K562 (cell line): Measurements from ENCODE around the gene ALG9. TPM values are rescaled to one million over a fixed set of nuclear protein-coding genes. Genes with fewer than 3 reads are reported as not detected.

Experiments
- ATAC-seq: fragments of 200-7000 bp; cut with Tn5 transposase; 3 replicates; pipeline ENCODE4 v1.9.1; 2020; ENCODE audit warnings: moderate library complexity
- BruUV-seq: library from RNA; stranded (reverse); fragments of 400-500 nt; replicated peaks from 2 replicates; lab custom pipeline; 2021; lab: Mats Ljungman, UMichigan
- CTCF ChIA-PET: fragments of 300-600 bp; formaldehyde crosslinking; extraction: SDS; loops from one replicate; lab custom pipeline; 2021; ENCODE audit warnings: low intra/inter-chr PET ratio; lab: Yijun Ruan, JAX
- POLR2A ChIA-PET: fragments of 300-600, 350-650 bp; sonication (Branson Sonifier 250); formaldehyde crosslinking; extraction: SDS; loops from one replicate; lab custom pipeline; 2021; ENCODE audit warnings: antibody characterized with exemption, inconsistent platforms; lab: Yijun Ruan, JAX
- DNase-seq, 4 experiments: peaks; one replicate each; pipeline versions ENCODE4 v3.0.0 to v3.0.0-alpha.2; 2011 to 2018; ENCODE audit warnings: low spot score in 3 of 4, mixed read lengths in 3 of 4; ENCODE audit errors: extremely low read depth in 1 of 4
- FAIRE-seq: peaks from 2 replicates; lab custom pipeline; 2011; peaks lifted over from hg19 to GRCh38; lab: Jason Lieb, UNC
- H2AFZ ChIP-seq: 2 replicates; pipeline ENCODE4 v1.6.0; 2011; ENCODE audit warnings: low read depth, low read length, control low read depth, inconsistent platforms
- H3K27ac ChIP-seq: fragments of 200-600 bp; 3 replicates; pipeline ENCODE4 v1.8.0; 2011; ENCODE audit warnings: low read depth, mild to moderate bottlenecking, control low read depth, inconsistent platforms, low read length, moderate library complexity, mixed read lengths; ENCODE audit errors: extremely low read depth
- H3K27me3 ChIP-seq, 2 experiments: fragments of 300-600 bp in 1 of 2; 2 replicates in 1 of 2; 3 replicates in 1 of 2; pipeline versions ENCODE4 v1.6.0 to v1.8.0; 2011; ENCODE audit warnings: inconsistent platforms in 2 of 2, low read length in 2 of 2, mild to moderate bottlenecking in 1 of 2, mixed read lengths in 1 of 2, moderate library complexity in 1 of 2; ENCODE audit not compliant: control insufficient read depth in 2 of 2, insufficient read depth in 2 of 2
- H3K36me3 ChIP-seq: fragments of 300-600 bp; 3 replicates; pipeline ENCODE4 v1.8.0; 2011; ENCODE audit warnings: mild to moderate bottlenecking, low read length, inconsistent platforms; ENCODE audit not compliant: control insufficient read depth, insufficient read depth
- H3K4me1 ChIP-seq, 2 experiments: fragments of 200-600 bp in 1 of 2; replicated peaks in 1 of 2; 2 replicates in 1 of 2; 3 replicates in 1 of 2; pipeline versions ENCODE4 v1.5.1 to v1.8.0; 2011; ENCODE audit warnings: inconsistent platforms in 2 of 2, low read length in 2 of 2, mild to moderate bottlenecking in 1 of 2, mixed read lengths in 1 of 2, moderate library complexity in 1 of 2; ENCODE audit not compliant: control insufficient read depth in 2 of 2, insufficient read depth in 2 of 2
- H3K4me2 ChIP-seq: 2 replicates; pipeline ENCODE4 v1.6.1; 2011; ENCODE audit warnings: low read length, control low read depth, inconsistent platforms, mixed read lengths; ENCODE audit not compliant: insufficient read depth
- H3K4me3 ChIP-seq: fragments of 200-600 bp; sonication (generic), shearing (Covaris generic); 2 replicates; pipeline ENCODE4 v1.5.1; 2016; ENCODE audit warnings: control low read depth, inconsistent platforms
- H3K79me2 ChIP-seq: fragments of 200-600 bp; 3 replicates; pipeline ENCODE4 v1.8.0; 2011; ENCODE audit warnings: low read length, inconsistent platforms; ENCODE audit not compliant: control insufficient read depth, insufficient read depth
- H3K9ac ChIP-seq, 2 experiments: 2 replicates each; pipeline versions ENCODE4 v1.6.0 to v1.6.1; 2011; ENCODE audit warnings: low read depth in 2 of 2, low read length in 2 of 2, control low read depth in 1 of 2, inconsistent platforms in 1 of 2, mild to moderate bottlenecking in 1 of 2, mixed read lengths in 1 of 2; ENCODE audit not compliant: insufficient read depth in 1 of 2
- H3K9me1 ChIP-seq: one replicate; pipeline ENCODE4 v1.6.0; 2011; ENCODE audit warnings: inconsistent platforms, mild to moderate bottlenecking, low read length, moderate library complexity; ENCODE audit not compliant: control insufficient read depth, insufficient read depth
- H3K9me3 ChIP-seq: replicated peaks from 2 replicates; pipeline ENCODE4 v1.5.1; 2011; ENCODE audit warnings: low read depth, low read length, inconsistent platforms; ENCODE audit not compliant: control insufficient read depth, insufficient read depth
- H4K20me1 ChIP-seq: replicated peaks from 2 replicates; pipeline ENCODE4 v1.6.1; 2011; ENCODE audit warnings: low read length, inconsistent platforms, mixed read lengths; ENCODE audit not compliant: control insufficient read depth, insufficient read depth
- ARID2 ChIP-seq: fragments of 450-650 bp; IDR thresholded peaks from 2 replicates; pipeline ENCODE4 v1.6.1; 2017; ENCODE audit warnings: antibody characterized with exemption, mild to moderate bottlenecking
- BRCA1 ChIP-seq, 2 experiments: fragments of 450-650 bp in 1 of 2; sonication (generic) in 1 of 2; formaldehyde crosslinking in 1 of 2; IDR thresholded peaks; 2 replicates each; pipeline versions ENCODE4 v1.5.0 to v1.6.1; 2017 to 2020; ENCODE audit warnings: mild to moderate bottlenecking in 1 of 2, missing genetic modification reagents in 1 of 2
- CC2D1A ChIP-seq: fragments of 450-650 bp; IDR thresholded peaks from 2 replicates; pipeline ENCODE4 v1.6.1; 2017; ENCODE audit warnings: mild to moderate bottlenecking
- GATAD2A ChIP-seq: fragments of 450-650 bp; IDR thresholded peaks from 2 replicates; pipeline ENCODE4 v1.6.1; 2017
- HDGF ChIP-seq: fragments of 450-650 bp; IDR thresholded peaks from 2 replicates; pipeline ENCODE4 v1.6.1; 2016
- PTTG1 ChIP-seq: fragments of 450-650 bp; IDR thresholded peaks from 2 replicates; pipeline ENCODE4 v1.6.1; 2016; ENCODE audit warnings: low read depth, mild to moderate bottlenecking, missing genetic modification characterization, missing compliant biosample characterization
- SLC30A9 ChIP-seq: fragments of 250-450 bp; sonication (Bioruptor Pico); IDR thresholded peaks from 2 replicates; pipeline ENCODE4 v1.8.0; 2022; ENCODE audit warnings: mild to moderate bottlenecking, moderate library complexity
- SRSF3 ChIP-seq: fragments of 200-400 bp; formaldehyde crosslinking; IDR thresholded peaks from 2 replicates; pipeline ENCODE4 v1.6.1; 2016; ENCODE audit warnings: mild to moderate bottlenecking, low read length, moderate library complexity; ENCODE audit not compliant: insufficient read depth
- TFAM ChIP-seq: fragments of 250-450 bp; sonication (Bioruptor Pico); conservative IDR thresholded peaks from 2 replicates; pipeline ENCODE4 v1.5.0; 2021; ENCODE audit warnings: mild to moderate bottlenecking, moderate library complexity
- ZFPM2 ChIP-seq: fragments of 250-450 bp; sonication (Bioruptor Pico); IDR thresholded peaks from 2 replicates; pipeline ENCODE4 v1.5.1; 2022; ENCODE audit warnings: mild to moderate bottlenecking
- WGBS: fragments of 100-300 bp; shearing (Covaris generic); methylation state at CpG from one replicate; pipeline ENCODE4 v1.1.6; 2016; ENCODE audit warnings: low coverage, mixed read lengths; ENCODE audit not compliant: insufficient coverage; ENCODE audit errors: missing lambda C conversion rate; 5-methylcytosine and 5-hydroxymethylcytosine counted together
- in situ Hi-C: fragments of 300-500 bp; cut with MboI; formaldehyde crosslinking; loops from 4 replicates; pipeline ENCODE4 v1.15.0; 2018; ENCODE audit warnings: inconsistent platforms, mixed read lengths
- intact Hi-C: fragments of 100-400 bp; cut with micrococcal nuclease; formaldehyde crosslinking; loops from 2 replicates; pipeline ENCODE4 v1.14.2; 2022
- polyA plus RNA-seq, 8 experiments: library from polyadenylated mRNA; depleted of rRNA in 4 of 8; stranded (reverse) in 5 of 8; unstranded in 3 of 8; fragments of >200 nt; fragmentation: Nextera tagmentation in 2 of 8; fragmentation: Illumina TruSeq in 1 of 8; extraction: Ambion mirVana in 2 of 8; extraction: Trizol in 1 of 8; gene quantifications; 2 replicates each; pipeline versions ENCODE4 v1.2.1 to v1.2.3, GENCODE V29; 2011 to 2014; ENCODE audit warnings: inconsistent platforms in 1 of 8, missing spikeins in 1 of 8
- total RNA-seq, 7 experiments: library from RNA; depleted of rRNA in 6 of 7; stranded (reverse); fragments of >200 nt in 6 of 7; fragmentation: Illumina TruSeq in 2 of 7; extraction: Trizol in 2 of 7; gene quantifications; 2 replicates each; pipeline versions ENCODE4 v1.2.1 to v1.2.3, GENCODE V29; 2011 to 2021; ENCODE audit warnings: low replicate concordance in 1 of 7
- TF ChIP-seq, protein P1 (sequence below): fragments of 250-450 bp; sonication (Bioruptor Pico); IDR thresholded peaks from 2 replicates; pipeline ENCODE4 v1.5.0; 2022; ENCODE audit warnings: mild to moderate bottlenecking
- TF ChIP-seq, protein P2 (sequence below), 2 experiments: fragments of 450-650 bp in 1 of 2; sonication (generic) in 1 of 2; formaldehyde crosslinking in 1 of 2; IDR thresholded peaks in 1 of 2; conservative IDR thresholded peaks in 1 of 2; 2 replicates each; pipeline versions ENCODE4 v1.6.1 to v1.8.1; 2016 to 2023; ENCODE audit warnings: mild to moderate bottlenecking in 2 of 2, moderate library complexity in 2 of 2, inconsistent platforms in 1 of 2, missing genetic modification reagents in 1 of 2

Gene ALG9
- total and polyA plus RNA-seq, 9 of the 15 experiments (the other 6 are each of a cell fraction or from before 2014, with no cell fraction given): 11.5 to 40.5 (median 24.9) TPM

- H2AFZ ChIP-seq: no peak overlapping the region
- no peak overlapping the region for H3K4me2 ChIP-seq
- H3K27ac ChIP-seq: no peak overlapping the region
- no TSS peak for BruUV-seq
- ChIA-PET POLR2A (interaction anchor here (1.8 kb wide), 1 partner anchor 11 kb away, joined by 4 read pairs; no protein-coding TSS in a partner anchor), CTCF (no interaction called here)
- no peaks in the 10 kb centered on the region for H3K9me1 ChIP-seq
- no peak overlapping the region for H3K4me3 ChIP-seq
- no peak for DNase-seq
- H3K9ac ChIP-seq: no peak overlapping the region
- no peaks in the 10 kb centered on the region for H3K27me3 ChIP-seq
- WGBS: 63% methylated on average over 2 of the region's 2 CpGs
- in situ Hi-C loops: loop anchor here (10.0 kb wide), 1 partner anchor 391 kb away; no protein-coding TSS in a partner anchor
- no peaks in the 10 kb centered on the region for H4K20me1 ChIP-seq
- intact Hi-C loops: no loop called here
- peaks cover 43% of the 10 kb centered on the region for H3K36me3 ChIP-seq
- peaks cover 0 to 3% of the 10 kb centered on the region in 2 experiments; a peak in 2 of 5 replicates for H3K4me1 ChIP-seq
- no peak for TF ChIP-seq ZFPM2 (CRISPR knock-in tag)
- TF ChIP-seq, all 486 proteins: peak for 0
- ATAC-seq (no peak), FAIRE-seq (no peak)
- H3K79me2 ChIP-seq: no peaks in the 10 kb centered on the region
- no peaks in the 10 kb centered on the region for H3K9me3 ChIP-seq
Observed at GRCh38 chr11:111846063-111846462, 25.3 kb downstream of the ALG9 start.

DNA sequence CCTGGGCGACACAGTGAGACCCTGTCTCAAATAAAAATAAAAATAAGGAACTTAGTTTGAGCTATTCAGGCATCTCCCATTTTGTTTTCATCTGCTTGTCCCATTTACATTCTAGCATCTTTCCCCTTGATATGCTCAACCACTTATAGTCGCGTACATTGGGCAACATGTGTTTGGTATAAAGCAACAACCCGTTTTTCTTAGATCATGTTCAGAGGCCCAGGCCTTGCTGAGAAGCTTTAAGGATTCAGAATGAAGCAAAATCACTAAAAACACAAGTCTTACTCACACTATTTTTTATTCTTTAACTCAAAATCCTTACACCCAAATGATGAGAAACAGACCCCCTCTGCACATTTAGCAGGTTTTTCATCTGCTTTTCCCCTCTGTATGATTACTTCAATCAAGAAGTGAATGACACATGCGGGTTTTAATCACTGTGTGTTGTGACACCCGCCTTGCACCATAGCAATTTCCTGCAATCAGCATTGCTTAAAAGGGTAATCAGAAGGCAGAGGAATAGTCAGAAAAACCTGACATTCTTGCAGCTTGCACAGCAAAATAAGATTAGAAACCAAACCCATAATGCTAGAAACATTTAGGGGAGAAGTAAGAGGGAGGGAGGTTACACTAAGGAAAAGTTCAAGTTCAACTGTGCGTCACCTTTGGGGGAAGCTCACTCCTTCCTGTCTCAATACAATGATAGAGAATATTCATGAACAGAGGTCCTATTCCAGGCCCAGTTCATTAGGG, 25.9 kb downstream of the ALG9 start:
- in situ Hi-C loops: loop anchor here (10.0 kb wide), 1 partner anchor 391 kb away; no protein-coding TSS in a partner anchor
- POLR2A ChIA-PET: interaction anchor here (0.9 to 1.8 kb wide), 3 partner anchors 11 to 79 kb away, joined by 3 to 4 read pairs (median 4); partner anchors contain the start of gene PPP2R1B
- ATAC-seq (no peak), FAIRE-seq (no peak), DNase-seq (no peak)
- Histone ChIP-seq H3K4me3 (no peak overlapping the region), H3K9me1 (no peaks in the 10 kb centered on the region), H3K9ac (no peak overlapping the region), H2AFZ (no peak overlapping the region), H3K4me2 (no peak overlapping the region), H3K9me3 (no peaks in the 10 kb centered on the region), H3K36me3 (peaks cover 38% of the 10 kb centered on the region), H3K27ac (no peak overlapping the region), H4K20me1 (no peaks in the 10 kb centered on the region), H3K4me1 (peaks cover 0 to 3% of the 10 kb centered on the region in 2 experiments; a peak in 2 of 5 replicates), H3K27me3 (no peaks in the 10 kb centered on the region), H3K79me2 (no peaks in the 10 kb centered on the region)
- intact Hi-C loops: no loop called here
- BruUV-seq: no TSS peak
- CTCF ChIA-PET: no interaction called here
- WGBS: 80% methylated on average over 7 of the region's 7 CpGs
- TF ChIP-seq TFAM (CRISPR knock-in tag) (no peak), SLC30A9 (CRISPR knock-in tag) (no peak), GATAD2A (no peak), CC2D1A (no peak), BRCA1 (IDR thresholded peaks at IDR 0.05) (no peak), BRCA1 (CRISPR knock-in tag; IDR thresholded peaks at IDR 0.05) (no peak), ARID2 (no peak), HDGF (no peak), PTTG1 (tag) (no peak), SRSF3 (no peak)
- TF ChIP-seq, protein P1, sequence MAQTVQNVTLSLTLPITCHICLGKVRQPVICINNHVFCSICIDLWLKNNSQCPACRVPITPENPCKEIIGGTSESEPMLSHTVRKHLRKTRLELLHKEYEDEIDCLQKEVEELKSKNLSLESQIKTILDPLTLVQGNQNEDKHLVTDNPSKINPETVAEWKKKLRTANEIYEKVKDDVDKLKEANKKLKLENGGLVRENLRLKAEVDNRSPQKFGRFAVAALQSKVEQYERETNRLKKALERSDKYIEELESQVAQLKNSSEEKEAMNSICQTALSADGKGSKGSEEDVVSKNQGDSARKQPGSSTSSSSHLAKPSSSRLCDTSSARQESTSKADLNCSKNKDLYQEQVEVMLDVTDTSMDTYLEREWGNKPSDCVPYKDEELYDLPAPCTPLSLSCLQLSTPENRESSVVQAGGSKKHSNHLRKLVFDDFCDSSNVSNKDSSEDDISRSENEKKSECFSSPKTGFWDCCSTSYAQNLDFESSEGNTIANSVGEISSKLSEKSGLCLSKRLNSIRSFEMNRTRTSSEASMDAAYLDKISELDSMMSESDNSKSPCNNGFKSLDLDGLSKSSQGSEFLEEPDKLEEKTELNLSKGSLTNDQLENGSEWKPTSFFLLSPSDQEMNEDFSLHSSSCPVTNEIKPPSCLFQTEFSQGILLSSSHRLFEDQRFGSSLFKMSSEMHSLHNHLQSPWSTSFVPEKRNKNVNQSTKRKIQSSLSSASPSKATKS (CRISPR knock-in tag): no peak
- TF ChIP-seq, protein P2, sequence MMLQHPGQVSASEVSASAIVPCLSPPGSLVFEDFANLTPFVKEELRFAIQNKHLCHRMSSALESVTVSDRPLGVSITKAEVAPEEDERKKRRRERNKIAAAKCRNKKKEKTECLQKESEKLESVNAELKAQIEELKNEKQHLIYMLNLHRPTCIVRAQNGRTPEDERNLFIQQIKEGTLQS (IDR thresholded peaks at IDR 0.05): no peak
- TF ChIP-seq, protein P2 (CRISPR knock-in tag; conservative IDR thresholded peaks at IDR 0.05): no peak
